Measurements from ENCODE around the gene DNER.

GRCh38 chr2:229650901-229651300 is 63.5 kb downstream of the DNER start:
- TF ChIP-seq CTCF (IDR thresholded peaks at IDR 0.05; ENCODE audit: insufficient read depth, low read length), result no peak
- no peak for TF ChIP-seq POLR2AphosphoS5 (IDR thresholded peaks at IDR 0.05; ENCODE audit: low read depth)
